ENCODE results near the gene NCKAP1. TPM values are rescaled to one million over a fixed set of nuclear protein-coding genes. Genes with fewer than 3 reads are reported as not detected.
A peak's percentile ranks its signal among the peaks of the same experiment; 100 is the strongest.

The NCKAP1 gene
- total and polyA plus RNA-seq, 4 donors, result 36.4 to 194 (median 73.1) TPM

DNA sequence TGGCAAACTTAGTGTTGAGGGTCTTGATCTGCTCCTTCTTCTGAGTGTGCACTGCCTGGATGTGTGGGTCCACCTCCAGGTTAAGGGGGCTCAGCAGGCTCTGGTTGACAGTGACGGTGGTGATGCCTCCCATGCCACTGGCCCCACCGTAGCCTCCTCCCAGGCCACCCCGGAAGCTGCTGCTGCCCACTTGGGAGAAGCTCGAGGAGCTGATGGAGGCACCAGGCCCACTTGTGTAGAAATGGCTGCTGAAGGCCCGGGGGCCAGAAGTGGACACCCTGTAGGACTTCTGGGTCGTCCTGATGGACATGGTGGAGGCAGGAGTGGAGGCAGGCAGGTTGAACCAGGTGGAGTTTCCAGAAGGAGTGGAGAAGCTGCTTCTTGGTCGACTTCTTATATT lies 33.9 kb upstream of the NCKAP1 start:
- Histone ChIP-seq H3K4me3 (no peak overlapping the region), H3K27me3 (ENCODE audit: control insufficient read depth in 3 of 3, insufficient read depth in 3 of 3, low read length in 2 of 3) (peaks cover 0 to 11% (median 9%) of the 10 kb centered on the region in 3 donors), H3K9me3 (ENCODE audit: control insufficient read depth in 4 of 4, insufficient read depth in 3 of 4, low read length in 3 of 4) (peaks cover 0 to 6% (median 0%) of the 10 kb centered on the region in 4 donors), H3K27ac (ENCODE audit: low read depth in 1 of 2, low read length in 1 of 2) (no peak overlapping the region), H3K9ac (ENCODE audit: insufficient read depth in 1 of 2, low read length in 2 of 2) (no peak overlapping the region), H3K4me1 (ENCODE audit: control insufficient read depth in 5 of 5, insufficient read depth in 5 of 5, low read length in 5 of 5) (peaks cover 0 to 1% (median 0%) of the 10 kb centered on the region in 5 donors), H3K36me3 (ENCODE audit: control insufficient read depth in 4 of 4, insufficient read depth in 4 of 4, low read length in 4 of 4) (no peaks in the 10 kb centered on the region)
- TF ChIP-seq CTCF (IDR thresholded peaks at IDR 0.05; ENCODE audit: control extremely low read depth, extremely low read depth), result no peak
- ATAC-seq (ENCODE audit: insufficient read depth, low FRiP score) (no peak), DNase-seq (no peak)
- 91 to 96% methylated on average over 7 of the region's 7 CpGs for WGBS, 2 donors

GRCh38 chr2:183070942-183071844 lies 32.9 kb upstream of the NCKAP1 start:
- ATAC-seq (ENCODE audit: insufficient read depth, low FRiP score), result no peak
- no peak overlapping the region for H3K4me3 ChIP-seq
- no peak for TF ChIP-seq CTCF (IDR thresholded peaks at IDR 0.05; ENCODE audit: control extremely low read depth, extremely low read depth)
- H3K9me3 ChIP-seq (ENCODE audit: control insufficient read depth in 4 of 4, insufficient read depth in 3 of 4, low read length in 3 of 4), result peaks cover 0 to 6% (median 0%) of the 10 kb centered on the region in 4 donors
- H3K27me3 ChIP-seq (ENCODE audit: control insufficient read depth in 3 of 3, insufficient read depth in 3 of 3, low read length in 2 of 3), result peaks cover 0 to 10% (median 9%) of the 10 kb centered on the region in 3 donors
- WGBS, 2 donors, result 67 to 70% methylated on average over 34 of the region's 34 CpGs
- no peaks in the 10 kb centered on the region for H3K36me3 ChIP-seq (ENCODE audit: control insufficient read depth in 4 of 4, insufficient read depth in 4 of 4, low read length in 4 of 4)
- H3K4me1 ChIP-seq (ENCODE audit: control insufficient read depth in 5 of 5, insufficient read depth in 5 of 5, low read length in 5 of 5), result peaks cover 0 to 1% (median 0%) of the 10 kb centered on the region in 5 donors
- no peak overlapping the region for H3K27ac ChIP-seq (ENCODE audit: low read depth in 1 of 2, low read length in 1 of 2)
- no peak overlapping the region for H3K9ac ChIP-seq (ENCODE audit: insufficient read depth in 1 of 2, low read length in 2 of 2)
- DNase-seq, result peak; percentile 12 to 41 (median 28)

GRCh38 chr2:183069174-183069573 lies 30.9 kb upstream of the NCKAP1 start:
- Histone ChIP-seq H3K4me3 (no peak overlapping the region), H3K36me3 (ENCODE audit: control insufficient read depth in 4 of 4, insufficient read depth in 4 of 4, low read length in 4 of 4) (no peaks in the 10 kb centered on the region), H3K4me1 (ENCODE audit: control insufficient read depth in 5 of 5, insufficient read depth in 5 of 5, low read length in 5 of 5) (peaks cover 0 to 1% (median 0%) of the 10 kb centered on the region in 5 donors), H3K9me3 (ENCODE audit: control insufficient read depth in 4 of 4, insufficient read depth in 3 of 4, low read length in 3 of 4) (peaks cover 0 to 6% (median 0%) of the 10 kb centered on the region in 4 donors), H3K27ac (ENCODE audit: low read depth in 1 of 2, low read length in 1 of 2) (no peak overlapping the region), H3K27me3 (ENCODE audit: control insufficient read depth in 3 of 3, insufficient read depth in 3 of 3, low read length in 2 of 3) (peaks cover 0 to 2% (median 0%) of the 10 kb centered on the region in 3 donors), H3K9ac (ENCODE audit: insufficient read depth in 1 of 2, low read length in 2 of 2) (no peak overlapping the region)
- 93 to 95% methylated on average over 2 of the region's 2 CpGs for WGBS, 2 donors
- no peak for TF ChIP-seq CTCF (IDR thresholded peaks at IDR 0.05; ENCODE audit: control extremely low read depth, extremely low read depth)
- ATAC-seq (ENCODE audit: insufficient read depth, low FRiP score), result no peak
- no peak for DNase-seq

Measured in lung (tissue), 12 donors.